Duodenal mucosa (tissue), 2 donors: ENCODE data around the gene STMN3.

ENCODE experiments used
- H3K27ac ChIP-seq: one replicate; pipeline ENCODE4 v1.7.0; 2013; ENCODE audit warnings: low read depth, low read length
- H3K27me3 ChIP-seq, 2 donors: one replicate each; pipeline ENCODE4 v1.7.0; 2013; ENCODE audit warnings: low read length in 2 of 2, control low read depth in 1 of 2; ENCODE audit not compliant: insufficient read depth in 2 of 2, control insufficient read depth in 1 of 2
- H3K36me3 ChIP-seq, 2 donors: one replicate each; pipeline ENCODE4 v1.7.0; 2013; ENCODE audit warnings: low read length in 2 of 2, control low read depth in 1 of 2; ENCODE audit not compliant: insufficient read depth in 2 of 2, control insufficient read depth in 1 of 2
- H3K4me1 ChIP-seq, 2 donors: one replicate each; pipeline ENCODE4 v1.7.0; 2013; ENCODE audit warnings: low read length in 2 of 2, control low read depth in 1 of 2; ENCODE audit not compliant: insufficient read depth in 2 of 2, control insufficient read depth in 1 of 2
- H3K4me3 ChIP-seq, 2 donors: one replicate each; pipeline ENCODE4 v1.7.0; 2013; ENCODE audit warnings: low read length in 2 of 2, low read depth in 1 of 2
- H3K9ac ChIP-seq, 2 donors: one replicate each; pipeline ENCODE4 v1.7.0; 2013; ENCODE audit warnings: low read length in 2 of 2, low read depth in 1 of 2
- H3K9me3 ChIP-seq, 2 donors: one replicate each; pipeline ENCODE4 v1.7.0; 2013; ENCODE audit warnings: low read length in 2 of 2, control low read depth in 1 of 2; ENCODE audit not compliant: control insufficient read depth in 1 of 2

STMN3 gene

DNA sequence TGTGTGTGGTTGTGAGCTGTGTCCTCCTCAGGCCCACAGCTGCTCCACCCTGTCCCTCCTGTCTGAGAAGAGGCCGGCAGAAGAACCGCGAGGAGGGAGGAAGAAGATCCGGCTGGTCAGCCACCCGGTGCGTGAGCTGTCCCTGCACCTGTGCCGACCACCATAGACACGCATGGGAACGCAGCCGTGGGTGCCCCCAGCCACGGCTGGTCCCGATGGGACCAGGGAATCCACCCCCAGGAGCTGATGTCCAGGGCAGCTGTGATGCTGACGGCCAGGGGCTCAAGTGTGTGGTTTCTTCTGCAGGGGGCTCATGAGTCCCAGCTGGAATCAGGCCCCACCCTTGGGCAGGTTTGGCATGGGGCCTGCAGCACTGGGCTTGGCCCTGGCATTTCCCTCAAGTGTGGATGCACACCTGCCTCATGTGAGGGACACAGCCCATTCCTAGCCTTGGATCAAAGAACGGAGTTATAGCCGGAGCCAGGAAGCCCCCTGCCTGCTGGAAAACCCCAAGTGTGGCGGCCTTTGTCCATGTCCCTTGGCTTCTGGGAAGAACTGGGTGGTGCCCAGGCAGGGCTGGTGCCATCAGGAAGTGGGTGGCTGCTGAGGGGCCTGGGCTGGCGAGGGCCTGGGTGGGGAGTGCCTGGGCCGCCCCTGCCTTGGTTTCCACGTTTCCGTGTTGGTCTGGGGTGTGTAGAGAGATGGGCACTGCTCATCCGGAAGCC lies 38.6 kb upstream of the STMN3 start:
- Histone ChIP-seq H3K27ac (no peak overlapping the region), H3K9ac (no peak overlapping the region), H3K36me3 (peaks cover 0 to 4% of the 10 kb centered on the region in 2 donors), H3K9me3 (no peaks in the 10 kb centered on the region), H3K27me3 (no peaks in the 10 kb centered on the region), H3K4me3 (no peak overlapping the region), H3K4me1 (peaks cover 20 to 36% of the 10 kb centered on the region in 2 donors)

DNA sequence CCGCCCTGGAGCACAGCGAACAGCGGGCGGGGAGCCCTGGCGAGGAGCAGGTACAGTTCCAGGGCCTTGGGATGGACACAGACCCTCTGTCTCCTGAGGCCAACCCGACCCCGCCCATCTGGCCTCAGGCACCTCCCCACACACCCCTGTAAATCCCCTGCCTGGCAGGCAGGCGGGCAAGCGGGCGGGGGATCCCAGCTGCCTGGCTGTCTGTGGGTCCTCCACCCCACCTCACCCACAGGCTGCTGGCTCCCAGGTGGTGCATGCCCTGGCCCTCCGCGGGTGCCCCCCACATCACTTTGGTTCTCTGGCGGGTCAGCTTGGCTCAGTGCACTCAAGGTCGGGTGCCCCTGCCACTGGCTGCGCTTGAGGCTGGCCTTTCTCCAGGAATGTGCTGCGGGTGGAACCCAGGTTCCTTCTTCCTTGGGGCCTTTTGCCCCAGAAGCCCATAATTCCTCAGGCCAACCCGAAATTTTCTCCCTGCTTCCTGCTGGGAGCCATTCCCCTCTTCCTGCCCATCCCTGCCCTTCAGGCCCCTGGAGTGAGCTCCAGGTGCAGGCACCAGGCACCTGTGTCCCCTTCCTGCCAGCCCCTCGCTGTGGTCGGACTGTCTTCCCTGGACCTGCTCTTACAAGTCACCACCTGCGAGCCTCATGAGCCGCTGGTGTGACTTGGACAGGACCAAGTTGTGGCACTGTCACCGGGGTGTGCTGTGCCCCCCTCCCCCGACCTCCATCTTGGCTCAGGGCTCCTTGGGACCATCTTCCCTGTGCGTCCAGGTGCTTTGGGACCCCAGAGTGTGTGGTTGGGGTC lies 37.9 kb upstream of the STMN3 start:
- Histone ChIP-seq H3K4me3 (no peak overlapping the region), H3K27me3 (no peaks in the 10 kb centered on the region), H3K9ac (no peak overlapping the region), H3K9me3 (no peaks in the 10 kb centered on the region), H3K36me3 (peaks cover 0 to 4% of the 10 kb centered on the region in 2 donors), H3K4me1 (peaks cover 20 to 37% of the 10 kb centered on the region in 2 donors), H3K27ac (no peak overlapping the region)

DNA sequence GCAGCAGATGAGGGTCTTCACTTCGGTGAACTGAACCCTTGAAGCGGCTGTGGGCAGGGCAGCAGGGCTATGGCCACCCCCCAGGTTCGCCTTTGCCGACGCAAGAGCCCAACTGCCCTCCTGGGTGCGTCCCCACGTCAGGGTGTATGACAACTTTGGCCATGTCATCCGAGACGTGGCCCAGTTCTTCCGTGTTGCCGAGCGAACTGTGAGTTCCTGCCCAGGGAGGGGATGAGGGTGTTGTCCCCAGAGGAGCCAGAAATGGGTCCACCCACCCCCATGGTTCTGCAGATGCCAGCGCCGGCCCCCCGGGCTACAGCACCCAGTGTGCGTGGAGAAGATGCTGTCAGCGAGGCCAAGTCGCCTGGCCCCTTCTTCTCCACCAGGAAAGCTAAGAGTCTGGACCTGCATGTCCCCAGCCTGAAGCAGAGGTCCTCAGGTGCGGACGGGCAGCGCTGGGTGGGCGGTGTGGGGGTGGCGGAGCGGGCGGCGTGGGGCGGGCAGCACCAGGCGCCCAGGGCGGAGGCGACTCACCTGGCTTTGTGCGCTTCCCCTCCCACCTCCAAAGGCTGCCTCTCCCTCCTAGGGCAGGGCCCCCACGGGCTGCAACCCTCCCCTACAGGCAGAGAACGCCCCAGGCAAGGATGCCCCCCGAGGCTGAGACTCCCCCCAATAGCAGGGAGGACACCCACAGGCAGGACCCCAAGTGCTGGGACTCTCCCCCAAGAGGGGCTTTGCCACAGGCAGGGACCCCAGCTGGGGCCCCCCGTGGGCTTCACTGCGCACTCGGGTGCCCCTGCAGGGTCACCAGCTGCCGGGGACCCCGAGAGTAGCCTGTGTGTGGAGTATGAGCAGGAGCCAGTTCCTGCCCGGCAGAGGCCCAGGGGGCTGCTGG lies 37.0 kb upstream of the STMN3 start:
- Histone ChIP-seq H3K27ac (no peak overlapping the region), H3K4me1 (peaks cover 21 to 37% of the 10 kb centered on the region in 2 donors)

DNA sequence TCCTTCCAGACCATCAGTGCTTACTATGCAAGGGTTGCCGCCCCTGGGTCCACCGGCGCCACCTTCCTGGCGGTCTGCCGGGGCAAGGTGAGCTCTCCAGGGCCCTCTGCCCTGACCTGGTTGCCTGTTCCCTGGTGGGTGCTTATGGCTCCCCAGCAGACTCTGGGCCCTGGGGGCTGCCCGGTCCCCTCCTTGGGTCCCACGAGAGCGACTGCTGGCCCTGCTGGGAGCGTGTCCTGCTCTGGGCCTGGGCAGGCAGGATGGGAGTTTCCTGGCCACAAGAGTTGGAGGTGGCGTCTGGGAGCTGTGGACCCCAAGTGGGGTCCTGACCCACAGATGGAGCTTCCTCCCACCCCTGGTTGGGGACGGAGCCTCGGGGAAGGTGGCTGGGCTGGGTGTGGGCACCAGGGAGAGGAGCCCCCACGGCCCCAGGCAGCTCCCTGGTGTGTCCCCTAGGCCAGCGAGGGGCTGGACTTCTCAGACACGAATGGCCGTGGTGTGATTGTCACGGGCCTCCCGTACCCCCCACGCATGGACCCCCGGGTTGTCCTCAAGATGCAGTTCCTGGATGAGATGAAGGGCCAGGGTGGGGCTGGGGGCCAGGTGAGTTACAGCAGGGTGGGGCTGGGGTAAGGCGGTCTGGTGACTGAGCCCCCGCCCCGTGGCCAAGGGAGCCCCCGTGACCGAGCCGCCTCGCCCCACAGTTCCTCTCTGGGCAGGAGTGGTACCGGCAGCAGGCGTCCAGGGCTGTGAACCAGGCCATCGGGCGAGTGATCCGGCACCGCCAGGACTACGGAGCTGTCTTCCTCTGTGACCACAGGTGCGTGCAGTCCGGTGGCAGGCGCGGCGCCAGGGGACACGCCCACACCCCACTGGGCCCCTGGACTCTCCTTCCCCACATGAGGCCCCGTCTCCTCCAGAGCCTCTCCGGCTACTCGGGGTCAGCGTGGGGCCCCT lies 36.1 kb upstream of the STMN3 start:
- H3K27me3 ChIP-seq = no peaks in the 10 kb centered on the region
- H3K4me1 ChIP-seq = peaks cover 21 to 37% of the 10 kb centered on the region in 2 donors
- H3K9me3 ChIP-seq = no peaks in the 10 kb centered on the region
- no peak overlapping the region for H3K27ac ChIP-seq
- H3K36me3 ChIP-seq = peaks cover 0 to 4% of the 10 kb centered on the region in 2 donors
- H3K9ac ChIP-seq = no peak overlapping the region
- H3K4me3 ChIP-seq = no peak overlapping the region

More for the DNA sequence above, 37.0 kb upstream of the STMN3 start:
- Histone ChIP-seq H3K27me3 (no peaks in the 10 kb centered on the region), H3K9ac (no peak overlapping the region), H3K4me3 (no peak overlapping the region), H3K9me3 (no peaks in the 10 kb centered on the region), H3K36me3 (peaks cover 0 to 4% of the 10 kb centered on the region in 2 donors)

DNA sequence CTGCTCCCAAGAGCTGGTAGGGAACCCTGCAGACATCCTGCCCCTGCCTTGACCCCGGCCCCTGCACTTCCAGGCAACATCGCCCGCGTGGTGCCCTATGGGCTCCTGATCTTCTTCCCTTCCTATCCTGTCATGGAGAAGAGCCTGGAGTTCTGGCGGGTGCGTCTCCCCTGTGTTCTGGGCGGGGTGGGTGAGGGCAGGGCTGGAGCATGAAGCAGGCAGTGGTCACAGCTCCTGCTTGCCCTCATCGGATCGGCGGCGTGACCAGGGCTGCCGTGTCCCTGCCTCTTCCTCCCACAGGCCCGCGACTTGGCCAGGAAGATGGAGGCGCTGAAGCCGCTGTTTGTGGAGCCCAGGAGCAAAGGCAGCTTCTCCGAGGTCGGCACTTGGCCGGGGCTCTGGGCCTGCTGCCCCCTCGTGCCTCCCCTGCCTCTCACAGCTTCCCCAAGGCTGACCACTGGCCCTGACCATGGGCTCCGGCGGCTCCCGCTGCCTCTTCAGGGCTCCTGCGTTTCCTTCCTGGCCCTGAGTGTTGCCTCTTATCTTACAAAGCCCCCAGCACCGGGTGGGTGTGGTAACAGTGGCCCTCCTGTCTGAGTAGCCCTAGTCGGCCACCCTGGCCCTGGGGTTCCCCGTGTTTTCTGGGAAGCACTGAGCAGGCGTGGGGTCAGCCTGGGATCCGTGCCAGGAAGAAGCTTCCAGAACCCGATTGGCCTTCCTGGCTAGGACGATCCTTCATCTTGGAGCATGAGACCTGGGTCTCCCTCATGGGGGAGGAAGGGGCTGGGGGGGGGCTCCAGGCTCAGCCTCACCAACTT lies 35.2 kb upstream of the STMN3 start:
- H3K9ac ChIP-seq = no peak overlapping the region
- H3K27ac ChIP-seq = no peak overlapping the region
- H3K27me3 ChIP-seq = no peaks in the 10 kb centered on the region
- no peak overlapping the region for H3K4me3 ChIP-seq
- no peaks in the 10 kb centered on the region for H3K9me3 ChIP-seq
- peaks cover 22 to 37% of the 10 kb centered on the region in 2 donors for H3K4me1 ChIP-seq
- H3K36me3 ChIP-seq = no peaks in the 10 kb centered on the region

DNA sequence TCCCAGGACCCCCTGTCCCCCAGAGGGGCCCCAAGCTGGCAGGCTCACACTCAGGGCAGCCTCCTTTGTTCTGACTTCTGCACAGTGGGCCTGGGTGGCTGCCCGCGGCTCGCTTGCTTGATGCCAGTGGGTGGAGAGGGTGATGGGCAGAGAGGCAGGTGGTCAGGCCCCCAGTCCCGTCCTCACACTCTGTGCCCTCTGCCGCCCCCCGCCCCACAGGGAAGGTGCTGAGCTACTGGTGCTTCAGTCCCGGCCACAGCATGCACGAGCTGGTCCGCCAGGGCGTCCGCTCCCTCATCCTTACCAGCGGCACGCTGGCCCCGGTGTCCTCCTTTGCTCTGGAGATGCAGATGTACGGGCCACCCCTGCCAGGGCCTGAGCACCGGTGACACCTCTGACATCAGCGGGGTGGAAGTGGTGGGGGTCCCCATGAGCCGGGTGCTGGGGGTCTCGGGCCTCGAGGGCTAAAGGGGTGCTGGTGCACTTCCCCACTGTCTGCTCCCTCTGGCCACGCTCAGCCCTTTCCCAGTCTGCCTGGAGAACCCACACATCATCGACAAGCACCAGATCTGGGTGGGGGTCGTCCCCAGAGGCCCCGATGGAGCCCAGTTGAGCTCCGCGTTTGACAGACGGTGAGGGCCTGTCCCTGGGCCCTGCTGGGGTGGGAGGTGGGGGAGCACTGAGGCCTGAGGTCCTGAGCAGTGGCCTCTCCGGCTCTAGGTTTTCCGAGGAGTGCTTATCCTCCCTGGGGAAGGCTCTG lies 34.4 kb upstream of the STMN3 start:
- peak overlapping the region in 1 of 2 donors; percentile 28 for H3K9ac ChIP-seq
- H3K4me3 ChIP-seq = no peak overlapping the region
- H3K9me3 ChIP-seq = no peaks in the 10 kb centered on the region
- H3K36me3 ChIP-seq = no peaks in the 10 kb centered on the region
- peak overlapping the region; percentile 80 for H3K27ac ChIP-seq
- no peaks in the 10 kb centered on the region for H3K27me3 ChIP-seq
- H3K4me1 ChIP-seq = peaks cover 26 to 45% of the 10 kb centered on the region in 2 donors

DNA sequence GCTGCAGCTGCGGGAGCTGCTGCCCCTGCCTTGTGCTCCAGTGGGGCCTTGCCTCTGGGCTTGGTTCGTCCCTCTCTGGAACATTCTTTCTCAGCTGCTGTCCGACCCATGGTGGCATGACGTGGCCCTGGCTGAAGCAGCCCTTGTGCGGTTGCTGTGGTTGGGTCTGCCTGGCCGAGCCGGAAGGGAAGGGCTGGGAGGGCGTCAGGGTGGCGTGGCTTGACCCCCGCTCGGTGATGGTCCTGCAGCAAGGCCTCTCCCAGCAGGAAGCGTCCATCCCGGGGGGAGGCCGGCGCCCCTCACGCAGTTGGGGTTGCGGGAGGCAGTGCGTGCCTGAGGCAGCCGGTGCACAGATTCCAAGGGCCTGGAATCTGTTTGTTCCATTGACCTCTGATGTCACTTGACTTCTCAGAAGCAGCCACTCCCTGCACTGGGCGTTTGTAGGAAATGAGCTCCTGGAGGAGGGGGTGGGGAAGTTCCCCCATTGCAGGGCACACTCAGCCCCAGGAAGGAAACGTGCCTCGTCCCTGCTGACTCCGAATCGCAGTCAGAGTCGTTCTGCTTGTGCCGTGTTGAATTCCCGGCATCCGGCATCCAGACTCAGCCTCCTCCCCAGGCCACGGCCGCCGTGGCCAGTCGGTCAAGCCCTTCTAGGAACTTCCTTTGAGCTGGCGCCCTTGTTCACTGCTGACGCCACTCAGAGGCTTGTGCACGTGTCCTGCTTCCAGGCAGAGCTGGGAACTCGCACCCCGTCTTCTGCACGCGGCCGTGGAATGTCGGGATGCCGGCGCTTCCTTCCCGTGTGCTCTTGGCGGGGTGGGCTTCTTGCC lies 33.5 kb upstream of the STMN3 start:
- H3K9ac ChIP-seq = peak overlapping the region; percentile 28 to 32
- H3K27ac ChIP-seq = peak overlapping the region; percentile 91
- H3K36me3 ChIP-seq = no peaks in the 10 kb centered on the region
- H3K4me1 ChIP-seq = peaks cover 20 to 38% of the 10 kb centered on the region in 2 donors
- no peaks in the 10 kb centered on the region for H3K27me3 ChIP-seq
- peak overlapping the region; percentile 28 to 41 for H3K4me3 ChIP-seq
- H3K9me3 ChIP-seq = no peaks in the 10 kb centered on the region

DNA sequence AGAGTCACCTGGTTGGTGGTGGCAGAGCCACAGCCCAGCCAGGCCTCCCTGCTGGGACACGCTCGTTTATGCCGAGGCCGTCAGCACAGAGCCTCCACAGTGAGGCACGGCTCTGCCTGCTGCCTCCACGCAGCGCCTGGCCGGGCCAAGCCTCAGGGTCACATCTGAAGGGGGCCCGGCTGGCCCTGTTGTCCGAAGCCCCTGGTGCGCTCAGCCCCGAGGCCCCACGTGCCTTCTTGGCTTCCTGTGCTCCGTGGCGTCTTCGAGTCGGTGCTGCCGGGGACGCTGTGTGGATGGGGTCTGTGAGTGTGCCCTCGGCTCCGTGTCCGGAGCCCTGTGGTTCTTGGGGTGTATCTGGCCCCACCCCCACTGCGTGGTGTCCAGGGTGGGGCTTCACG lies 32.9 kb upstream of the STMN3 start:
- Histone ChIP-seq H3K9me3 (no peaks in the 10 kb centered on the region), H3K9ac (peak overlapping the region; percentile 32 to 43), H3K4me3 (peak overlapping the region; percentile 28 to 41), H3K27ac (peak overlapping the region; percentile 91), H3K27me3 (no peaks in the 10 kb centered on the region), H3K4me1 (peaks cover 20 to 42% of the 10 kb centered on the region in 2 donors), H3K36me3 (no peaks in the 10 kb centered on the region)
